ENCODE results near the gene SLC5A11. TPM values are rescaled to one million over a fixed set of nuclear protein-coding genes. Genes with fewer than 3 reads are reported as not detected.

Gene SLC5A11
- total and polyA plus RNA-seq, 7 donors, result 0.05 to 0.24 (median 0.16) TPM; not detected in 3

GRCh38 chr16:24920568-24920967, 74.8 kb downstream of the SLC5A11 start:
- TF ChIP-seq, protein P1, sequence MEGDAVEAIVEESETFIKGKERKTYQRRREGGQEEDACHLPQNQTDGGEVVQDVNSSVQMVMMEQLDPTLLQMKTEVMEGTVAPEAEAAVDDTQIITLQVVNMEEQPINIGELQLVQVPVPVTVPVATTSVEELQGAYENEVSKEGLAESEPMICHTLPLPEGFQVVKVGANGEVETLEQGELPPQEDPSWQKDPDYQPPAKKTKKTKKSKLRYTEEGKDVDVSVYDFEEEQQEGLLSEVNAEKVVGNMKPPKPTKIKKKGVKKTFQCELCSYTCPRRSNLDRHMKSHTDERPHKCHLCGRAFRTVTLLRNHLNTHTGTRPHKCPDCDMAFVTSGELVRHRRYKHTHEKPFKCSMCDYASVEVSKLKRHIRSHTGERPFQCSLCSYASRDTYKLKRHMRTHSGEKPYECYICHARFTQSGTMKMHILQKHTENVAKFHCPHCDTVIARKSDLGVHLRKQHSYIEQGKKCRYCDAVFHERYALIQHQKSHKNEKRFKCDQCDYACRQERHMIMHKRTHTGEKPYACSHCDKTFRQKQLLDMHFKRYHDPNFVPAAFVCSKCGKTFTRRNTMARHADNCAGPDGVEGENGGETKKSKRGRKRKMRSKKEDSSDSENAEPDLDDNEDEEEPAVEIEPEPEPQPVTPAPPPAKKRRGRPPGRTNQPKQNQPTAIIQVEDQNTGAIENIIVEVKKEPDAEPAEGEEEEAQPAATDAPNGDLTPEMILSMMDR (IDR thresholded peaks at IDR 0.05), result no peak
- DNase-seq, result no peak
- intact Hi-C loops (cut with DNase I), result no loop called here
- no peak for ATAC-seq
- H3K4me1 ChIP-seq, result no peaks in the 10 kb centered on the region
- no peaks in the 10 kb centered on the region for H3K27me3 ChIP-seq (ENCODE audit: insufficient read depth in 3 of 3, low read length in 2 of 3)
- H3K9me3 ChIP-seq, result no peaks in the 10 kb centered on the region
- 92 to 97% (median 93%) methylated on average over 3 of the region's 3 CpGs for WGBS, 3 donors
- peaks cover 2 to 82% of the 10 kb centered on the region in 2 donors for H3K36me3 ChIP-seq (ENCODE audit: insufficient read depth in 1 of 2, low read depth in 1 of 2)
- no peak overlapping the region for H3K27ac ChIP-seq
- no peak overlapping the region for H3K4me3 ChIP-seq

- WGBS, 3 donors, result 91 to 96% (median 96%) methylated on average over 8 of the region's 8 CpGs
- Histone ChIP-seq H3K27me3 (ENCODE audit: insufficient read depth in 3 of 3, low read length in 2 of 3) (no peaks in the 10 kb centered on the region), H3K4me1 (no peaks in the 10 kb centered on the region), H3K27ac (no peak overlapping the region), H3K9me3 (no peaks in the 10 kb centered on the region), H3K36me3 (ENCODE audit: insufficient read depth in 1 of 2, low read depth in 1 of 2) (peaks cover 2 to 88% of the 10 kb centered on the region in 2 donors), H3K4me3 (no peak overlapping the region)
- intact Hi-C loops (cut with DNase I), result no loop called here
- ATAC-seq (no peak), DNase-seq (no peak)
- TF ChIP-seq, protein P1 (IDR thresholded peaks at IDR 0.05), result no peak
These were observed 75.5 kb downstream of the SLC5A11 start for GRCh38 chr16:24921229-24921628.

GRCh38 chr16:24925163-24925562, 79.4 kb downstream of the SLC5A11 start:
- 85 to 96% (median 91%) methylated on average over 2 of the region's 2 CpGs for WGBS, 3 donors
- Histone ChIP-seq H3K36me3 (ENCODE audit: insufficient read depth in 1 of 2, low read depth in 1 of 2) (peaks cover 5 to 99% of the 10 kb centered on the region in 2 donors), H3K4me3 (no peak overlapping the region), H3K4me1 (no peaks in the 10 kb centered on the region), H3K9me3 (no peaks in the 10 kb centered on the region), H3K27me3 (ENCODE audit: insufficient read depth in 3 of 3, low read length in 2 of 3) (no peaks in the 10 kb centered on the region), H3K27ac (no peak overlapping the region)
- no peak for ATAC-seq
- TF ChIP-seq, protein P1 (IDR thresholded peaks at IDR 0.05), result no peak
- intact Hi-C loops (cut with DNase I), result no loop called here
- DNase-seq, result no peak

- no peak overlapping the region for H3K4me3 ChIP-seq
- H3K4me1 ChIP-seq, result no peaks in the 10 kb centered on the region
- WGBS, 3 donors, result 84 to 88% (median 87%) methylated on average over 5 of the region's 5 CpGs
- no peaks in the 10 kb centered on the region for H3K27me3 ChIP-seq (ENCODE audit: insufficient read depth in 3 of 3, low read length in 2 of 3)
- ATAC-seq (no peak), DNase-seq (no peak)
- intact Hi-C loops (cut with DNase I), result no loop called here
- H3K27ac ChIP-seq, result no peak overlapping the region
- peaks cover 19 to 99% of the 10 kb centered on the region in 2 donors for H3K36me3 ChIP-seq (ENCODE audit: insufficient read depth in 1 of 2, low read depth in 1 of 2)
- H3K9me3 ChIP-seq, result no peaks in the 10 kb centered on the region
- TF ChIP-seq, protein P1 (IDR thresholded peaks at IDR 0.05), result no peak
These were observed 83.6 kb downstream of the SLC5A11 start for GRCh38 chr16:24929409-24929808.

DNA sequence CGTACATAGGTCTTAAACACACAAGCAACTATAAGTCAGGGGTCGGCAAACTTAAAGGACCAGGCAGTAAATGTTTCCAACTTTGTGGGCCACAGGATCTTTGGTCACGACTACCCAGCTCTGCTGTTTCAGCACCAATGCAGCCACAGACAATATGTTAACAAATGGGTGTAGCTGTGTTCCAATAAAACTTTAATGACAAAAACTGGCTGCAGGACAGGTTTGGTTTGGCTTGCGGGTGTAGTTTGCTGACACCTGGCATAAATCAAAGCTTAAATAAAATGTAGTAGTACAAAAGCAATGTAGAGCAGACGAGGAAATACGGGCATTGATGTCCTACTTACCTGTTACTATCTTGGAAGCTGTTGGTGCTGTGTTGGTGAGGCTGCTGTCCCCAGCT, 84.7 kb downstream of the SLC5A11 start:
- intact Hi-C loops (cut with DNase I), result no loop called here
- Histone ChIP-seq H3K27ac (no peak overlapping the region), H3K36me3 (ENCODE audit: insufficient read depth in 1 of 2, low read depth in 1 of 2) (peaks cover 19 to 100% of the 10 kb centered on the region in 2 donors), H3K9me3 (no peaks in the 10 kb centered on the region), H3K27me3 (ENCODE audit: insufficient read depth in 3 of 3, low read length in 2 of 3) (no peaks in the 10 kb centered on the region), H3K4me1 (no peaks in the 10 kb centered on the region), H3K4me3 (no peak overlapping the region)
- ATAC-seq (no peak), DNase-seq (no peak)
- TF ChIP-seq, protein P1 (IDR thresholded peaks at IDR 0.05), result no peak
- 92 to 93% (median 93%) methylated on average over 6 of the region's 6 CpGs for WGBS, 3 donors
